NB4 (cell line): ENCODE results near the gene BAZ1A.

ENCODE experiments used
- DNase-seq: peaks from one replicate; pipeline ENCODE4 v3.0.0; 2010; ENCODE audit warnings: low read depth
- H3K4me3 ChIP-seq: one replicate; pipeline ENCODE4 v1.5.1; 2011; ENCODE audit warnings: mild to moderate bottlenecking, low read depth, low read length, moderate library complexity
- CTCF ChIP-seq: IDR thresholded peaks from one replicate; pipeline ENCODE4 v1.5.1; 2012; ENCODE audit warnings: low read depth, low read length
- MAX ChIP-seq: IDR thresholded peaks from 2 replicates; pipeline ENCODE4 v1.6.1; 2011; ENCODE audit warnings: low read depth, low read length
- MYC ChIP-seq: IDR thresholded peaks from 2 replicates; pipeline ENCODE4 v1.6.1; 2011; ENCODE audit warnings: low read depth, low read length
- POLR2A ChIP-seq: IDR thresholded peaks from 2 replicates; pipeline ENCODE4 v1.6.1; 2011; ENCODE audit warnings: mild to moderate bottlenecking; ENCODE audit not compliant: insufficient read length; ENCODE audit errors: extremely low read depth

Gene BAZ1A

DNA sequence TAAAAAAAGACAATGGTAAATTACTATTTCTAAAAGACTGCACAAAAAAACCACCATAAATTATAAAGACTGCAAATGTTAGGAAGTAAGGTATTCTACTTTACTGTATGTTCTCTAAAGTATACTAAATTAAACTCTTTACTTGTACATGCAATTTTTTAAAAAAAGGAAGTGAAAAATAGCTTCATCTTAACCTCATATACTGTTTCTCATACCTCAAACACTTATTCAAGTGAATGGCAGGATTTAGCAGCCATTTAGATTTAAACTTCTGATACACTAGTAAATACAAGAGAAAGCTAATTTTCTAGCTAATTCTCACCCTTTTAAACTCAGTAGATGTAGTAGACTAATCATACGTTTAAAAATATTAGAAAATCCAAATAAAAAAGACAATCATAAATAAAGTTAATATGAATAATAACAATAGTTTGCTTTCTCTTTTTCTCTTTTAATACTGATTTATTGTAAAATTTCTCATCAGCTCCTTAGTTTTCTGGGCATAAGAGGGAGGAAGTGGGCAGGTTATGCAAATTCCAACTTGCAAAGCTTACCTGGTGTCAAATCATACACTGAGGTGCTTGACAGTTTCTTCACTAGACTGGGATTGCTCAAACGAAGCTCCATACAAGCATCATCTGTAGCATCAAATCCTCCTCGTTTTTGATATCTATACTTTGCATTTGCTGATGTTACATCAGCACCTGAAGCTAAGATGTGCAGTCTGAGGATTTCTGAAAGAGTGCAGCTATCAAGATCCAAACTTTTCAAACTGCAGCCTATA, 89.7 kb downstream of the BAZ1A start:
- TF ChIP-seq MAX (no peak), POLR2A (no peak), CTCF (no peak), MYC (no peak)
- H3K4me3 ChIP-seq, result no peak overlapping the region
- no peak for DNase-seq

DNA sequence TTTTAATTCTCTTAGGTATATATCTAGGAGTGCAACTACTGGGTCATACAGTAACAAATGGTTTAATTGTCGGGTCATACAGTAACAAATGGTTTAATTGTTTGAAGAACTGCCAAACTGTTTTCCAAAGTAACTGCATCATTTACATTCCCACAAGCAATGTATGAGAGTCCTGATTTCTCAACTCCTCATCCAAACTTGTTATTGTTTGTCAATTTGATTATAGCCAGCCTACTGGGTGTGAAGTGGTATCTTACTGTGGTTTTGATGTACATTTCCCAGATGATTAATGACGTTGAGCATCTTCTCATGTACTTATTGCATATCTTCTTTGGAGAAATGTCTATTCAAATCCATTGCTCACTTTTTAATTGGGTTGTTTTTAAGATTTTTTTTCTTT, 93.1 kb downstream of the BAZ1A start:
- DNase-seq, result no peak
- TF ChIP-seq MAX (no peak), POLR2A (no peak), CTCF (no peak), MYC (no peak)
- H3K4me3 ChIP-seq, result no peak overlapping the region

- no peak overlapping the region for H3K4me3 ChIP-seq
- TF ChIP-seq MAX (no peak), POLR2A (no peak), MYC (no peak), CTCF (no peak)
- DNase-seq, result peak; percentile 11
Observed at GRCh38 chr14:34781242-34781641, 93.9 kb downstream of the BAZ1A start.

DNA sequence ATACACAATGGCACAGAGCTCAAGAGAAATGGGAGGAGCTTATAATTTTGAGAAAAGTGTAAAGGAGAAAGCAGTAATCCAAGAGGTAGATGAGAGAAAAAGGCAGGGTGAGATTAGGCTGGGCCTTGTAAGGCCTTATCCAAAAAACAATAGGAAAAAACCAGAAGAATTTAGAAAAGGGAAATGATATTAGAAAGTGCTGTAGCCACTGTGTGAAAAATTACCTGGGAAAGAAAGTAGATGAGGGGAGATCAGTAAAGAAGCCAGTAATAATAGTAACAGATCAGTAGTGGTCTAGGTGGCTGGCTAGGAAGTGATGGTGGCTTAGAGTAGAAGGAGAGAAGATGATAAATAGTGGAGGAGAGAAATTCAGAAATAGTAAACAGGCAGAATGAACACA, 94.5 kb downstream of the BAZ1A start:
- no peak overlapping the region for H3K4me3 ChIP-seq
- TF ChIP-seq CTCF, result no peak
- TF ChIP-seq MAX, result no peak
- TF ChIP-seq MYC, result no peak
- no peak for TF ChIP-seq POLR2A
- DNase-seq, result no peak

DNA sequence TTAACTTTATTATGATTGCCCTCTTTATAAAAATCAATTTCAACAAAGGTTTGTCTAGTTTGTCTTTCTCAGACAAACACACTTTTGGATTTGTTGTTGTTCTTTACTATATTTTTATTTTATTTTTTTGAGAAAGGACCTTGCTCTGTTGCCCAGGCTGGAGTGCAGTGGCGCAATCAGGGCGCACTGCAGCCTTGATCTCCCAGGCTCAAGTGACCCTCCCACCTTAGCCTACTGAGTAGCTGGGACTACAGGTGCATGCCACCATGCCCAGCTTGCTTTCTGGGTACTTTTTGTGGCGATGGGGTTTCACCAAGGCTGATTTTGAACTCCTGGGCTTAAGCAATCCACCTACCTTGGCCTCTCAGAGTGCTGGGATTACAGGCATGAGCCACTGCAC, 96.4 kb downstream of the BAZ1A start:
- no peak for DNase-seq
- TF ChIP-seq MAX (no peak), MYC (no peak), POLR2A (no peak), CTCF (no peak)
- H3K4me3 ChIP-seq, result no peak overlapping the region
